ENCODE data around the gene KRTAP5-5.

KRTAP5-5 gene

DNA sequence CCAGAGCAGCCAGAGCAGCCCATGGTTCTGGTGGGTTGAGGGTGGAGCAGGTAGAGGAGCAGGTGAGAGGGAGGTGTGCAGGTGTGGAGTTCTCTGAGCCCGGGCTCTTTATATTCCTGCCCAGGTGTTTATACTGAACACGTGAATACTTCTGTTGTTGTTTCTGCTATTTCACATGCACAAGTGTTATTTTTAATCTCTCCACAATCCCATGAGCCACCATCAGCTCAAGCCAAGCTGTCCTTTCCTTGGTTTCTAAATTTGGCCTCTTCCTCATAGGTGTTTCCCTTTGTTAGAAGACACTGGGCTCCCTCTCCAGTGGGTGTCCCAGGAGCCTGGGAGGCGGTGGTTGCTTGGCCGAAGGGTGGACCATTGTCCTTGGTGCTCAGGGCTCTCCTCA, 21.2 kb upstream of the KRTAP5-5 start, which contains the start of gene KRTAP5-3 (continued):
- TF ChIP-seq POU6F1 (CRISPR knock-in tag; IDR thresholded peaks at IDR 0.05; ENCODE audit: borderline replicate concordance, low read depth) (no peak), ESRRG (CRISPR knock-in tag; IDR thresholded peaks at IDR 0.05) (no peak)

DNA sequence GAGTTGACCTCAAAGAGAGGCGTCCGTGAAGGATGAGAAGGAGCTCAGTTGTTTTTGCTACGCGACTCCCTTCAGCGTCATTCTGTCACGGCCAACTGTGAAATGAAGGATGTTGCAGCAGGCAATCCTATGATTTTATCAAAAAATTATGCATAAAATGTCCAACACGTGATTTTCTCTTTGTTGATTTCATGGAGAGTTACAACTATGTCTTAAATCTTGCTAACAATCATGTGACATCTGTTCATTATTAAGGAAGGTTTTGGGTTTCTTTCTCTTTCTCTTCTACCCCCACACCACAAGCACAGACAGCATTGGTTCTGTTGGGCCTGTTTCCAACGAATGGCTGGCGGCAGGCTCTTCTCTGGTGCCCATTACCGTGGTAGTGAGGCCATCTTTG, 11.3 kb upstream of the KRTAP5-5 start:
- ATAC-seq = no peak
- TF ChIP-seq ARNTL (CRISPR knock-in tag; IDR thresholded peaks at IDR 0.05; ENCODE audit: borderline replicate concordance, low read depth) (no peak), PPARA (CRISPR knock-in tag; IDR thresholded peaks at IDR 0.05; ENCODE audit: borderline replicate concordance) (no peak), RARB (CRISPR knock-in tag; IDR thresholded peaks at IDR 0.05) (no peak), CSDC2 (CRISPR knock-in tag; IDR thresholded peaks at IDR 0.05) (no peak), OSR1 (CRISPR knock-in tag; IDR thresholded peaks at IDR 0.05) (no peak), ZC3H10 (CRISPR knock-in tag; IDR thresholded peaks at IDR 0.05) (no peak), TOX (CRISPR knock-in tag; IDR thresholded peaks at IDR 0.05; ENCODE audit: borderline replicate concordance) (no peak), ZNF565 (CRISPR knock-in tag; conservative IDR thresholded peaks at IDR 0.05; ENCODE audit: low read depth) (no peak), POU6F1 (CRISPR knock-in tag; IDR thresholded peaks at IDR 0.05; ENCODE audit: borderline replicate concordance, low read depth) (no peak), GLIS3 (CRISPR knock-in tag; IDR thresholded peaks at IDR 0.05) (no peak), BACH2 (CRISPR knock-in tag; IDR thresholded peaks at IDR 0.05; ENCODE audit: borderline replicate concordance) (no peak), ZFP30 (CRISPR knock-in tag; IDR thresholded peaks at IDR 0.05) (no peak), ISL1 (CRISPR knock-in tag; IDR thresholded peaks at IDR 0.05) (no peak), TCF4 (CRISPR knock-in tag; IDR thresholded peaks at IDR 0.05; ENCODE audit: borderline replicate concordance) (no peak), PATZ1 (CRISPR knock-in tag; IDR thresholded peaks at IDR 0.05; ENCODE audit: borderline replicate concordance) (no peak), ZFP3 (CRISPR knock-in tag; IDR thresholded peaks at IDR 0.05) (no peak), ZNF70 (CRISPR knock-in tag; IDR thresholded peaks at IDR 0.05) (no peak), TSHZ2 (CRISPR knock-in tag; IDR thresholded peaks at IDR 0.05) (no peak), ZNF8 (CRISPR knock-in tag; IDR thresholded peaks at IDR 0.05) (no peak)

DNA sequence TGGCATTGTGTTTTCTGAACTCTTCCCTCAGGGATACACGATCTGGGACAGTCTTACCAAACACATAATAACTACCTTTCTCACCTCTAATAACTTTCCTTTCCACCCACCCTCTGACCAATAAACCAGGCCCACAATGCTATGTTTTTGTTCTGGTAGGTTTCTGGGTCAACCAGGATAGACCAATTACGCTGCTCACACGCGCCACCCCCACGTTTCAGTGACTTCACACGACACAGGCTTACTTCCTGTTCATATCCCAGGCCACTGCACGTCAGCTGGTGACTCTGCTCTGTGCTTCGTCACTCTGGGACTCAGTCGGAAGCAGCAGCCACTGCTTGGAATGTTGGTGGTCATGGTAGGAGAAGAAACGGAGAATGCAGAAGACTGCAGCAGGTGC, 10.1 kb upstream of the KRTAP5-5 start:
- no peak for TF ChIP-seq CSDC2 (CRISPR knock-in tag; IDR thresholded peaks at IDR 0.05)
- no peak for TF ChIP-seq ZNF8 (CRISPR knock-in tag; IDR thresholded peaks at IDR 0.05)
- TF ChIP-seq PPARA (CRISPR knock-in tag; IDR thresholded peaks at IDR 0.05; ENCODE audit: borderline replicate concordance) = no peak
- no peak for TF ChIP-seq ZNF70 (CRISPR knock-in tag; IDR thresholded peaks at IDR 0.05)
- no peak for TF ChIP-seq RARB (CRISPR knock-in tag; IDR thresholded peaks at IDR 0.05)
- TF ChIP-seq ZC3H10 (CRISPR knock-in tag; IDR thresholded peaks at IDR 0.05) = no peak
- no peak for TF ChIP-seq CREB5 (CRISPR knock-in tag; IDR thresholded peaks at IDR 0.05; ENCODE audit: low read depth)
- TF ChIP-seq ZNF565 (CRISPR knock-in tag; conservative IDR thresholded peaks at IDR 0.05; ENCODE audit: low read depth) = no peak
- TF ChIP-seq POU6F1 (CRISPR knock-in tag; IDR thresholded peaks at IDR 0.05; ENCODE audit: borderline replicate concordance, low read depth) = no peak
- no peak for TF ChIP-seq ZFP30 (CRISPR knock-in tag; IDR thresholded peaks at IDR 0.05)
- ATAC-seq = no peak

Measured in SK-N-SH treated with all-trans-retinoic acid at 6 μM for 48 hours (cell line).